CD4-positive, alpha-beta T cell treated with Interleukin-6 for 4 hours (primary cell): ENCODE results near the gene SCMH1.

Experiments used
- DNase-seq: peaks from one replicate; pipeline ENCODE4 v3.0.0-alpha.2; 2020; ENCODE audit warnings: mixed read lengths

Gene SCMH1

DNA sequence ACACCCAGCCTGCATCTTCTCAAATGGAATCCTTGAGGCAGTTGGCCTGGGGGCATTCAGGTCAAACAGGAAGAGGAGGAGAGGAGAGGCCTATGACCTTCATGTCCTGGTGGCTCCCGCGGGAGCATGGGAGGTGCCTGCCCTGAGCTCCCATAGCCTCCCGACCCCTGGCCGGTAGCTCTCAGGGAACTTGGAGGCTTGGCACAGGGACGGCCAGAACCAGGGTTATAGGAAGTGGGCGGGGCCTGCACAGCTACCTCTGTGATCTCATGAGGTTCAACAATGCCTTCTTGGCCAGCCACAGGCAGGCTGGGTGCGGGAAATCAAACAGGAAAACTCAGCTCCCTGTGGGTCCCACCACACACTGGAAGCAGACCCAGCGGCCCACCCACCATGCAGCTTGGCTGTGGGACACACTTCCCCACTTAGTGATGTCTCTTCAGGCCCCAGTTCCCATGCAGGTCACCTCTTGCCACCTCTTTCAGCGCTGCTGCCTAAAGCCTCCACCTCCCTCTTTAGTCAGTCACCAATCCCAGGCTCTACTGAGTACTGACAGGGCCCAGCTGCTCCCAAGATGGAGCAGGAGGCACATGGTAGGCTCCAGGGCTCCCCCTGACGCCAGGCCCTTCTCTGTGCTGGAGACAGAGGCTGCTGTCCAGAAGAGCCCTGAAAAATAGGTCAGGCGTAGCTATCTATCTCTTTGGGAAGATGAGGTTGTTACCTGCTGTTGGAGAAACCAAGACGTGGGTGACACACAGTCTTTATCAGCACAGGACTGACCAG lies 220.4 kb downstream of the SCMH1 start, which contains the start of gene SLFNL1:
TSS of gene SLFNL1 (minus strand) at position 200 of the 783 bp plus-strand sequence. CDS start 1,065 bp downstream, outside the sequence.
- DNase-seq = peak; percentile 9

GRCh38 chr1:41020654-41021053 lies 221.5 kb downstream of the SCMH1 start:
- no peak for DNase-seq

DNA sequence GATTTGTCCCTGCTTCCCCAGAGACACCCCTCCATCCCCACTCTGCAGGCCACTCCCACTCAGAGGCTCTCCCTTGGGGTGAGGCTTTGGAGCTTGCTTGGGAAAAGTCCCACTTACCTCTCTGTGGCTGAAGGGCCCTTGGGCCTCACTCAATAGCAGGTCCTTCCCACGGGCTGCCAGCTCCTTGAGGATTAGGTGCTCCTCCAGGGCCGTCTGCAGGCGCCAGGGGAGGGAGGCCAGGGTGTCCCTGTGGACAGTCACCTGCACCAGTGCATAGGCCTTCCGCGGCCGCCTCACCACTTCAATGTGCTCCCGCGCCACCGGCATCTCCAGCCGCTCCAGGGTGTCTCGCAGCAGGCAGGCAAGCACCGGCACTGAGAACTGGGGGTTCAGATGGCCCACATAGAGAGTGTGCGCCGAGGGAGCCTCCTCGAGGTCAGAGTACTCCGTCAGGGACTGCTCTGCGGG lies 222.0 kb downstream of the SCMH1 start:
- no peak for DNase-seq

- no peak for DNase-seq
Measured at GRCh38 chr1:41019353-41019745, 222.8 kb downstream of the SCMH1 start.

- DNase-seq = no peak
Measured at GRCh38 chr1:41018018-41018410, 224.1 kb downstream of the SCMH1 start.

- DNase-seq = no peak
Measured at GRCh38 chr1:41017141-41018017, 224.7 kb downstream of the SCMH1 start.

DNA sequence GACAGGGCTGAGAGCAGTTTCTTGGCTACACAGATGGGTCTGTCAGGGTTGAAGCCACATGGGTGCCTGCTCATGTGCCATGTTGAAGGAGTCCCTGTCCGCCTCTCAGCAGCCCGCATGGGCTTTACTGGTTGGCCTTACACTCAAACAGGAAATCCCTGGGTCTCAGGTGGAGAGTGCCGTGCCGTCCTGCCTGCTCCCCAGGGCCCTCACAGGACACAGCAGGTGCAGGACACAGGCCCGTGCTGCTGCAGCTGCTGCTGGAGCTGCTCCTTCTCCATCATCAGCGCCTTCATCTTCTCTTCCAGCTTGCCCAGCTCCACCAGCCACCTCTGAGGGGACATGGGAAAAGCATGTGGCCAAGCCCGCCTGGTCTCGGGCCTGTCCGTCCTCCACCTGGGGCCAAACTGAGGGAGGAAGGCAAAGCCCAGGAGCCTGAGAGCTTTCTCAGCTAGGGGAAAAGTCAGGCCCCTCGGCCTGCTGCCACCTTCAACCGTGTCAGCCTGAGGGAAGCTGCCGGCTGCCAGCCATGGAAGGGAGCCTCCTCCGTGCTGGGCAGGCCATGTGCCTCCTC lies 226.1 kb downstream of the SCMH1 start:
- no peak for DNase-seq

GRCh38 chr1:41015281-41015896 lies 226.7 kb downstream of the SCMH1 start:
- DNase-seq = no peak

GRCh38 chr1:41014871-41015270 lies 227.2 kb downstream of the SCMH1 start:
- DNase-seq = no peak

GRCh38 chr1:41013796-41014195 lies 228.3 kb downstream of the SCMH1 start:
- no peak for DNase-seq

- no peak for DNase-seq
Measured at GRCh38 chr1:41013024-41013423, 229.1 kb downstream of the SCMH1 start.

DNA sequence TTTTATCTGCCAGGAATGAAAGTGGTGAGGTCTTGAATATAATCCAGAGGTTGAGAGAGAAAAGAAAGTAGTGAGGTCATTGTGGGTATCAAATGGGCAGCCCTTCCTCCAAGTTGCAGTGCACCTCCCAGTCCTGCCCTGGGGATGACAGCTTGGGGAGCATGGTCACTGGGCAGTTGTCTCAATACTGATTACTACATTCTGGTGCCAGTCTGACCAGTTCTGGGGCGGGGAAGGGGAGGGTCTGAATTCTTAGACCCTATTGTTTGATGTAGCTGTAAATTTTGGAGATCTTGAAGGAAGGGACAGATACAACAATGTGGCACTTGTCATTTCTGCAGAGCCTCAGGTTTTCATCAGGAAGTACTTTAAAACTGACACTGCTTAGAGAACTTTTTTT lies 231.8 kb downstream of the SCMH1 start:
- DNase-seq = no peak

DNA sequence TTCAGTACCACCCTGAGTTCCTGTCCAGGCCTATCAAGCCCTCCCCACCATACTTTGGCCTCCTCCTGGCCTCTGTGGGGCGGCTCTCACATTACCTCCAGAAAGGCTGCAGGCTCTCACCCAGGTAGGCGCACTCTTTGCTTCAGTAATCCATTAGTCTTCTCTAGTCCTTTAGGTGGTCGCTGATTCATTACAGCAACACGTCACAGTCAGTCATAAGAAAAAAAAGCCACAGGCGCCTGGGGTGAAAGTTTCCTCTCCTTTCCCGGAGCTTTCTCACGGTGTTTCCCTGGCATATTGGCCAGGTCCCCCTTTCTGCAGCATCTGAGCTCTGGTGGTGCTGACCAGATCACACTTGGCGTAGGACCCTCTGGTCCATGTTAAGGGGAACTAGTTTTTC lies 232.6 kb downstream of the SCMH1 start:
- DNase-seq = no peak

GRCh38 chr1:41006942-41007865 lies 234.9 kb downstream of the SCMH1 start:
- no peak for DNase-seq

DNA sequence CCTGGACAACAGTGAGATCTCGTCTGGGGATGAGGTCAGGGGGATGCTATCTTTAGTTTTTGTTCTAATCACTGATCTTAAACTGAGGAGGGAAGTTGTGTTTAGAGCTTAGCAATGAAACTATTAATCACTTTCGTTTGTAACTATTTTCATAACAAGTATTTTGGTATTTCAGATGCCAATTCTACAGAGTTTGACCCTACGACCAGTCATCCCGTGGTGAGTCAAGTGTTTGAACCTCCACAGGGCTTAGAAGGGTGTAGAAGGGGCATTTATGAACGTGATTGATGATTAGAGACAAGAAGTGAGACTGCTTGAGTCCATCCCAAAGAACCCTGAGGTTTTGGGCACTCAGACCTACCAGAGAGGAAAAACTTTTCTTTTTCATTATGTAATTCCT lies 236.2 kb downstream of the SCMH1 start:
- DNase-seq = no peak

DNA sequence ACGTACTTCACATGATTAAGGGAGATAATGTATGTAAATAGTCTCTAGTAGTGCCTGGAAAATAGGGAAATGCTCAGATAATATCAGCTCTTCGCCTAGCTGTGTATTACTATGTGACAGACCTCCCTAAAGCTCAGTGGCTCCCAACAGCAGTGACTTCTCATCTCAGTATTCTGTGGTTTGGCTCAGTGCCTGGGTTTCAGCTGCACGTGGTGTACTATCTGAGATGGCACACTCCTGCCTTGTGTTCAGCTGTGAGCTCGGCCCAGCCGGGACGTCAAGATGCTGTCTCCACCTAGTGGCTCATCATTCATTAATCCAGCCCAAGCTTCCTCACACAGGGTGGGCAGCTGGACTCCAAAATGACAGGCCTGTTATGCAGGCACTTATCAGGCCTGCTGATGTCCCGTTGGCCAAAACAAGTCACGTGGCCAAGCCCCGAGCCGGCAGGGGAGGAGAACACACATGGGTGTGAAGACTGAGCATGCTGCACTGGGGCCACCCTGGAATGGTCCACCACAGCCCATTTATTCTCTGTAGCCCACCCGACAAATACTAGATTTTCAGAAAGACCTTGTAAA lies 238.4 kb downstream of the SCMH1 start:
- DNase-seq = peak; percentile 90

DNA sequence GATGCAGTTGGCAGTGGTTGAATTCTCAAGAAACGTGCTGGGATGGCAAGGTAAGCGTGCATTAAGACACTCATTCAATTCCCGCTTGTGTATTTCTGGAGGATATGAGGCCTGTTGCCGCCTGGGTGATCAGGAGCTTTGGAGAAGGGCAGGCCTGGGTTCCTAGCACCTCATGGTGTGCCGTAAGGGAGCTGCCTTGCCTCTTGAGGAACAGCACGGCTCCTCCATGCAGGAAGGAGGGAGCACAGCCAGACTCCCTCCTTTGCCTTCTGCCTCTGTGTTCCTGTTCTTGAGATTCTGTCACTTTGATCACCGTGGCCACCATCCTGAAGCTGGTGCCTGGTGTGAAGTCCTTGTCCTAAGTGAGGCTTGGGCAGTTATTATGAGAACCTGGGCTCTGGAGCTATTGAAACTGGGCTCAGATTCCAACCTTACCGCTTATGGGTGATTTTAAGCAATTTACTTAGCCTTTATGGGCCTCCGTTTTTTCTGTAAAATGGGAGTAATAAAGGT lies 238.9 kb downstream of the SCMH1 start:
- DNase-seq = no peak

DNA sequence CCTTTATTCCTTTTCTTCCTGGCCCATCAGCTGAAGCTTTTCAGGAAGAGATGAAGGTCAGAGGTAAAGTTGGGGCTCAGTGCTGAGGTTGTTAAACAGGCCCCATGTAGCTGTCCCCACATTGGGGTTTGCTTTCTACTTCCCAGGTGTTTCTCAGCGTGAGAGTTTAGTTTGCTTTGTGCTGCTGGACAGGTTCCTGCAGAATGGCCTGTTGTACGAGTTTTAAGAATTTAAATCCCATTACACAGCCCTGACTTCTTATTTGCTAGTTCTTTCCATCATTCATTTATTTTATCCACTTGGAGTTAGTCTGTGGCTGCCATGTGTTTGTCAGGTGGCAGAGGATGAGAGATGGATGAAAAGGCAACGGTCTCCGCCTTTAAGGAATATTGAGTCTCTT lies 243.4 kb downstream of the SCMH1 start:
- no peak for DNase-seq

DNA sequence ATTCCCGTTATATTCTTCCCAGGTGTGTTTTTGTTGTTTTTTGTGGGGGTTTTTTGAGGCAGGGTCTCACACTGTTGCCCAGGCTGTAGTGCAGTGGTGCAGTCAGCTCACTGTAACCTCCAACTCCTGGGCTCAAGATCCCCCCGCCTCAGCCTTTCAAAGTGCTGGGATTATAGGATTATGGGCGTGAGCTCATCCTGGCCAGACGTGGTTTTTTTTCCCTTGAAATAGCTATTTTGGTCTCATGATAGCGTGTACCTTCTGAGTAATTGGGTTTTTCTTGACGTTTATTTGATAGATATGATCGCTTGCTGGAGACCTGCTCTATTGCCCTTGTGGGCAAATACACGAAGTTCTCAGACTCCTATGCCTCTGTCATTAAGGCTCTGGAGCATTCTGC lies 245.0 kb downstream of the SCMH1 start:
- no peak for DNase-seq

- no peak for DNase-seq
Measured at GRCh38 chr1:40989066-40989465, 253.0 kb downstream of the SCMH1 start.

- no peak for DNase-seq
Measured at GRCh38 chr1:40988280-40988679, 253.8 kb downstream of the SCMH1 start.
